Endothelial cell of hepatic sinusoid (primary cell): Measurements from ENCODE around the gene CSKMT.
"Not testable (repeated sequence)": the region's sequence is repeated elsewhere in the genome, so short reads cannot be mapped to it uniquely, and the experiment has no call there.

Experiments used
- in situ Hi-C: cut with HindIII; loops from 2 replicates; pipeline ENCODE4 v1.10.0; 2017; ENCODE audit warnings: low sequenced_read_pairs

Gene CSKMT, protein sequence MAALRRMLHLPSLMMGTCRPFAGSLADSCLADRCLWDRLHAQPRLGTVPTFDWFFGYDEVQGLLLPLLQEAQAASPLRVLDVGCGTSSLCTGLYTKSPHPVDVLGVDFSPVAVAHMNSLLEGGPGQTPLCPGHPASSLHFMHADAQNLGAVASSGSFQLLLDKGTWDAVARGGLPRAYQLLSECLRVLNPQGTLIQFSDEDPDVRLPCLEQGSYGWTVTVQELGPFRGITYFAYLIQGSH

DNA sequence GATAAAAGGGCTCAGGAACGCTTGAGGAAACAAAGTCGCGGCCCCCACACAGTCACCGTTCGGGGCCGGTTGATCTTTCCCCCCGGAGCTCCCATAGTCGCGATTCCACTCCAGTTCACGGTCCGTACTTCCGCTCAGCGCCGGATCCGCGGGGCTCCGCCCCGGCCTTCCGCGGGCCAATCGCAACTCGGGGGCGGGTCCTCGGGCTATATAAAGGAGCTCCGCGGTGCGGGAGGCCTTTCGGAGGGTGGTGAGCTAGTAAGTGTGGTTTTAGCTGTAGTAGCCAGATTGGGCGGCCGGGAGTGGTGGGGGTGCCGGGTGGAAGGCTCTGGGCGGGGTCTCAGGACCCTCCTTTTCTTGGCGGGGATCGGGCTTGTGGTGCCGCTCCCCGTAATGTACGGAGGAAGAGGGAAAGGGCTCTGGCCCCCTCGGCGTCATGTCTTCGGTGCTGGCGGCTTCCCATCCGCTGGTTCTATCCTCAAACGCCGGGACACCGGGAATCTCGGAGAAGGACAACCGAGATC is at the start of gene CSKMT, which contains the start of gene C11orf98:
Gene CSKMT (plus strand): TSS at position 238 of the 524 bp plus-strand sequence. CDS start 568 bp downstream, outside the sequence.
Gene C11orf98 (minus strand): TSS at position 136 of the 524 bp plus-strand sequence. CDS start 41 bp downstream, at position 95.
- in situ Hi-C loops = no loop called here

DNA sequence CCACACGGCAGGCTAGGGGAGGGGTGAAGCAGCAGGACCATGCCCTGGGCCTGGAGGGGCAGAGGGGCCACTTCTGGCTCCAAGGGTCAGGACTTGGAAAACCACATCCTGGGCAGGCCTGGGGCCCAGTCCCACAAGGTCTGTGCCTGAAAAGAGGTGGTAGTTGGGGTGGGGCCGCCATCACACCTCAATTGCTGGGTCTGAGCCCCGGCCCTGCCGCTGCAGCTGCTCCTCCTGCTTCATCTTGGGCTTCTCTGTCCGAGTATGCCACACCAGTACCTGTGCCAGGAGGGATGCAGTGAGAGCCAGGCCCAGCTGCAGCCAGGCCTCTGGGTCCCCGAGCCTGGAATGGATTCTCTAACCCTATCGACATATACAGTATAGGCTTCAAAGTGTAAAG is 49.6 kb upstream of the CSKMT start:
- in situ Hi-C loops = no loop called here

DNA sequence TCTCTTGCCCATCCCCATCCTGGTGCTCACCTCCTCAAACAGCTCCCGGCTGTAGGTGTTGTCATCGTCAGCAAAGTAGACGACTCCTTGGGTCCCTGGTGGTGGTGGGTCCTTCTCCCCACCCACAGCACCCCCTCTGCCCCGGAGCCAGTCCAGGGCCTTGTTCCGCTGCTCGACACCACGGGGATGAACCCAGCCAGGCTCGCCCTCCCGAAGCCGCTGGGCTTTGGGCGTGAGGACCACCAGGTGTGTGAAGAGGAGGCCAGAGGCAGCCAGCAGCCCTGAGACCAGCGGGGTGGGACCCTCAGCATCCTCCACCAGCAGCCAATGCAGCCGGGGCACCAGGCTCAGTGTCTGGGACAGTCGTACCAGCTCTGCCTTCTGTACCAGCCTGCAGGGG is 48.2 kb upstream of the CSKMT start:
- in situ Hi-C loops = not testable (repeated sequence)

DNA sequence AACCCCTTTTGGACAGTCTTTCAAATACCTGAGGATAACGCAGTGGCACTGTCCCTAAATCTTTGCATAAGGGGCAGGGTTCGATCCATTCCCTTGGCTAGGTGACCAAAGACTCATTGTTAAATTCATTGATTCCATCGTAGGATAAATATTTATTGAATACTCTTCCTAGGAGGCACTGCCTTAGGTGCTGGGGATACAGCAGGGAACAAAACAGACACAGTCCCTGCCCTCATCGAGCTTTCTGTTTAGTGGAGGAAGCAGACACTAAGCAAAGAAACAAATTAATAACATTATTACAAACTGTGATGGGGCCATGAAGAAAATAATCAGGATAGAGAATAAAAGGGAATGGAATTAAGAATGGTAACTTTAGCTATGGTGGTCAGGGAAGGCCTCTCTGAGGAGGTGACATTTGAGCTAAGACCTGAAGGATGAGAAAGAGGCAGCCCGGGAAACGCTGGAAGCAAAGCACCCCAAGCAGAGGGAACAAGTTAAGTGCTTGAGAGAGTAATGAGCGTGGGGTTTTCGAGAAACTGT is 44.0 kb upstream of the CSKMT start:
- in situ Hi-C loops = no loop called here

DNA sequence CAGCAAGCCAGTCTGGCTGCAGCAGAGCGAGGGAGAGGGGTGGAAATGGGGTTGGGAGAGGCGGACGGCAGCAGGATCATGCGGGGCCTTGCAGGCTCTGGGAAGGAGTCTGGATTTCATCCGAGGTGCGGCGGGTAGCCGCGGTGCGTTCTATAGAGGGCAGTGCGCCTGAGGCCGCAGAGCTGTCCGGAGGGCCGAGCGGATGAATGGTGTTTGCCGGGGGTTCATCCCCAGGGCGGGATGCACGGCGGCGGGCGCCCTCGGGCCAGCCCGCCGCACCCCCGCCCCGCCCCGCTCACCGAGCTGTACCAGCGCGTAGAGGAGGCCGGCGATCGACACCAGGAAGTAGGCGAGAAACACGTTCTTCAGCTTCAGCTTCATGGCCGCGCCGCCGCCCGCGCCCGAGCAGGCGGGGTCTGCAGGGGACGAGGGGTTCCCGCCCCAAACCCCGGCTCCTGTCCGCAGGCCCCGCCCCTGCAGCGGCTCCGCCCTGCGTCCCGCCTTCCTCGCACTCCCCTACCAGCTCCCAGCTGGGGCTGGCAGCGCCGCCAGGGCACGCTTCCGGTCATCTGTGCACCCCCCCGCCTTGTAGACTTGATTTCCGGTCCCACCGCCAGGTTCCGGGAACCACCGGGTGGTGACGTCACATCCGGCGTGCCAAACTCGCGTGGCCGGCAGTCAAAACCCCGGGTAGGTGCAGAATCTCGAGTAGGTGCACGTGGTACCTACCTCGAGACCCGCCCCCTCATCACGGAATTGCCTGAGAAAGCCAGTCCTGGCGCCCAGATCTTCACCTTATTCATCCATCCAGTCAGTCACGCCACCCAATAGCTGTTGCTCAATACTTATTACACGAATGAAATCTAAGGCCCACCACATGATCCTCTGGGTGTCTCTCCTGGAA is 43.3 kb upstream of the CSKMT start, which contains the start of gene B3GAT3:
Gene B3GAT3 (minus strand): TSS at position 420 of the 904 bp plus-strand sequence. CDS start 39 bp downstream, at position 381.
- in situ Hi-C loops = no loop called here

DNA sequence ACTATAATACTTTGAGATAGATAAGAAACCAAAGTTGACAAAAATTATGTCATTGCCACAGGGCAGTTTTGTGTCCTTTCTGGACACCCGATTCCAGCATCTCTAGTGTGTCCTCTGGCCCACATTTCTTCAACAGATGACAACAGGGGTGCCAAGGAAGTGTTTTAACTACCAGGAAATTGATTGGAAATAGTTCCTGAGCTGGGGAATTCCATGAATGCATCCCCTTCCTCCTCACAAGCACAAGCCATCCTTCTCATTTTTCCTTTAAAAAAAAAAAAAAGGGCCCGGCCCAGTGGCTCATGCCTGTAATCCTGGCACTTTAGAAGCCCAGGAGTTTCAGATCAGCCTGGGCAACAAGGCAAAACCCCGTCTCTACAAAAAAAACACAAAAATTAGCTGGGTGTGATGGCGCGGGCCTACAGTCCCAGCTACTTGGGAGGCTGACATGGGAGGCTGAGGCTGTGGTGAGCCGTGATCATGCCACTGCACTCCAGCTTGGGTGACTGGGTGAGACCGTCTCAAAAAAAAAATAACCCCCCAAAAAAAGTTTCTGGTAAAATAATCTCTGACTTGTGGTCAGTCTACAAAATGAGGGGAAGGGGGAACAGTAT is 42.5 kb upstream of the CSKMT start:
- in situ Hi-C loops = no loop called here

DNA sequence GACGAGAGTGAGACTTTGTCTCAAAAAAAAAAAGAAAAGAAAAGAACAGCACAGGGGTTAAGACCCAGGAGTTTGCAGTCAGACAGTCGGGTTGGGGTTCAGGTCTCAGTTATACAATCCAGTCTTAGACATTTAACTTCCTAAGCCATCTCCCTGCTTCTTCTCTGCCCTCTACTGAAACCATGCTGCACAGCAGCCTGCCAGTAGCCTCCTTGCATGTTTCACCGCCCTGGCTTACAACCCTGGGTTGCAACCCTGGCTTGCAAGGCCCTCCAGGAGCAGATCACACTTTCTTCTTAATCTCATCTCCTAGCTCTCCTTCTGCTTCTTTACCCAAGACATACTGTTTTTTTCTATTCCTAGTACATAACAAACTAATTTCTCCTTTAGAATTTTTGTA is 37.4 kb upstream of the CSKMT start:
- in situ Hi-C loops = no loop called here

DNA sequence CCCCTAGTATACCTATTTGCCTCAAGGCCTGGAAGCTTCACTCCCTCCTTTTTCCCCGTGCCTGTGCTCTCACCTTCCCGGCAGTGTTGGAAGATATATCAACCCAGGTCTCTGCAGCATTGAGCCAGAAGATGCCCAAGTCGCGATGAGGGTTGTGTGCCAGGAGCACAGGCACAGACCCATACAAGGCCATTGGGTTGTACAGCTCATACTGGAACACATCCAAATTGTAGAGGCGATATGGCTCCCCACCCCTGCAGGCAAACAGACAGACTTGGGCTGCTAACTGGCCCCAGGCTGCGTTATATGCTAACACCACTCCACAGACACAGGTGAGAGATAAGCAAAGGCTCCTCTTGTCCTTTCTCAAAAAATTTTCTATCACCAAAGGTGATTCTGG is 32.6 kb upstream of the CSKMT start:
- in situ Hi-C loops = loop anchor here (10.0 kb wide), 3 partner anchors 48 to 208 kb away; no protein-coding TSS in a partner anchor

DNA sequence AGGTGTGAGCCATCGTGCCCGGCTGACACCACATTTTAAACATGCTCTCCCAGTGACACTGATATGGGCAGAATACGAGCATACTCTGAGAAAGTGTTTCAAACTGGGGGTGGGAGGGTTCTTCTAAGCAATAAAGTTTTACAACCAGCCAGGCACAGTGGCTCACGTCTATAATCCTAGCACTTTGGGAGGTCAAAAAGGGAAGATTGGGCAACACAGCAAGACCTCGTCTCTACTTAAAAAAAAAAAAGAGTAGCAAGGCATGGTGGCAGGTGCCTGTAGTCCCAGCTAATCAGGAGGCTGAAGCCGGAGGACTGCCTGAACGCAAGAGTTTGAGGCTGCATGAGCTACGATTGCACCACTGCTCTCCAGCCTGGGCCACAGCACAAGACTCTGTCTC is 20.9 kb upstream of the CSKMT start:
- in situ Hi-C loops = no loop called here

DNA sequence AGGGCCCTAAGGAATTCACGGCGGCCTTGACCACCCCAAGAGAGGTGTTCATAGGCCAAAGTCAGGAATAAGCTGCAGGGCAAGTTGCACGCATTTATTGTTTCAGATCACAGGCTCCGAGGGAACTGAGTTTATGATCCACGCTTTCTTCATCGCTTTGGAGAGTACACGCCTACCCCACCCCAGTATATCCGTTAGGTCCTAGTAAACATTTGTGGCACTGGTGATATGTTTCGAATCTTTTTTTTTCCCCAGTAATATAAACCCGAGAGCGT is 19.5 kb upstream of the CSKMT start:
- in situ Hi-C loops = no loop called here

DNA sequence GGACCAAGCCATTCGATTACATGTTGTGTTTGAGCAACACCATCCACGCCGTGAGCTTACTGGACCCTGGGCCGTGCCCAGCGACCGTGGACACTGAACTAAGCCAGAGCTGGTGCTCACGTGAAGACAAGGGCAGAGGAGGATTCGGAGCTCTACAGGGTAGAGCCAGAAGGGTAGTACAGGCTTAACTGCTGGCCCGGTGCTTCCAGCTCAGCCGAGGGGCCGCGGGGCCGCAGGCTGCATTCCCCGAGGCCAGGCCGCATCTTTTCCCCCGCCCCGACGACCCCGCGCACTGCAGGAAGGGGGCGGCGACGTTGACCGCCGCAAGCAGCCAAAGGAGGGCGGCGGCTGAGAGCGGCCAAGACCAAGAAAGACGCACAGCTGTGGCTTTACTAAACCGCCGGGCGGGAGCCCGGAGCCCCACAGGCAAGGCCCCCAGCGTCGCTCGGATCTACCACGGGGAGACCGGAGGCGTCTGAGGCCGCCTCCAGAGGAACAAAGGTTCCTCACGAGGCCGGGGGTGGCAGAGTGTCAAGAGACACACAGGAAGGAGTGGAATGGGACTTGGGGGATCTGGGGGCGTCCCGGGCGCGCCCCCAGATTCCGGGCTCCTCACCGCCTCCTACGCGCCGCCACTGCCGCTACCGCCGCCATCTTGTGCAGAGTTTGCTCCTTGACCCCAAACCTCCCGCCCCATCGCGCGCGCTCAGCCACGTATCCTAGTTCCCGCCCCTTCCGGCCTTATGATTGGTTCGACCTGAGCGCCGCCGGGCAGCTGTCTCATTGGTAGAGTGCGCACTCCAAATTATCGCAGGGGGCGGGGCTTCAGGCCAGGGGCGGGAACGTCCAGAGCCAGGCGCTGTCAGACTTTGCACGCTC is 18.9 kb upstream of the CSKMT start, which contains the start of gene GANAB:
Gene GANAB (minus strand): TSS at position 668 of the 879 bp plus-strand sequence. CDS start 14 bp downstream, at position 654.
- in situ Hi-C loops = no loop called here

DNA sequence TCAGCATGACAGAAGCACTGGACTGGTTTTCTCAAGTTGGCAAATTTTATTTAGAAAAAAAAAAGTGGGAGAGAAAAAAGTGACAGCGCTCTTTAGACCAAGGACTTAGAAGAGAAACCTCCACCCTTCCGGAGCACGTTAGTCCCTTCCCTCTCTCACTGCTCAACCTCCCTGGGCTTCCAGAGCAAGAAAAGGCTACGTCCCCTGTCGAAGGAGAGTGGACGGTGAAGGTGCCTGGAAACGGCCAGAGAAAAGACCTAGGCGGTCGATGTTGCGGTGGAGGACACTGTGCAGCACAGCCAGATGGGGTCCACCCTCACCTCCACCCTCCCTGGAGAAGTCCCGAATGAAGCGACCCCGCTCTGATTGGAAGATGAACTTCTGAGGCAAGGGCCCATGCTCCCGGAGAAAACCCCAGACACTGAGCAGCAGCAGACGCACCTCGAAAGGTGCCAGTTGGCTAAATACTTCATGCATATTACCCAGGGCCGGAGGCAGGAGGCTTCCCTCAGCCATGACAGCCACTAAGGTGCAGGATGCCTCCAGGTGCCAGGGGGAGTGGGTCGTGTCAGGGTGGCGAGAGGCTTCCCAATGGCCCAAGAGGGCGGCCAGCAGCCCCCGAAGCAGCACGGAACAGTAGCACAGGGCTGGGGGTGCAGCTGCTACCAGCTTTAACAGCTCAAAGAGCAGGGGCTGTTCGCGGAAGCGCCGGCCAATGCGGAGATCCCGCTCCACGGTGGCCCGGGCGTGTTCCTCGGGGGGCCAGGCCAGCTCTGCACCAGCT is 18.1 kb upstream of the CSKMT start:
- in situ Hi-C loops = no loop called here

DNA sequence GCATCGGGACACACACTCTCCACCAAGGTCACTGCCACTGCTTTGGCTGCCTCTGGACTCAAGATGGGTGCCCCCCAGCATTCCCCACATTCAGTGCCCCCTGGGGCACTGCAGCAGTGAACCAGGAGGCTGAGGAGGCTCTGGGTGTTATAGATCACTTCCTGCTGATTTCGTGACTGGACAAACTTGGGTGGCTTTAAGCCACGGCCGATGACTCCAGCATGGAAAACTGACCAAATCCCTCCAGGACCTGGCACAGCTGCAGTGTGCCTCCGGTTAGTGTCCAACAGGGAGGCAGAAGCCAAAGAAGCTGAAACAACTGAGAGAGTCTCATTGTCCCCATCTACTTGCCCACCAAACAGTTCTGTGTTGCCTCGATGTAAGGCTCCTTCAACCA is 17.5 kb upstream of the CSKMT start:
- in situ Hi-C loops = no loop called here

DNA sequence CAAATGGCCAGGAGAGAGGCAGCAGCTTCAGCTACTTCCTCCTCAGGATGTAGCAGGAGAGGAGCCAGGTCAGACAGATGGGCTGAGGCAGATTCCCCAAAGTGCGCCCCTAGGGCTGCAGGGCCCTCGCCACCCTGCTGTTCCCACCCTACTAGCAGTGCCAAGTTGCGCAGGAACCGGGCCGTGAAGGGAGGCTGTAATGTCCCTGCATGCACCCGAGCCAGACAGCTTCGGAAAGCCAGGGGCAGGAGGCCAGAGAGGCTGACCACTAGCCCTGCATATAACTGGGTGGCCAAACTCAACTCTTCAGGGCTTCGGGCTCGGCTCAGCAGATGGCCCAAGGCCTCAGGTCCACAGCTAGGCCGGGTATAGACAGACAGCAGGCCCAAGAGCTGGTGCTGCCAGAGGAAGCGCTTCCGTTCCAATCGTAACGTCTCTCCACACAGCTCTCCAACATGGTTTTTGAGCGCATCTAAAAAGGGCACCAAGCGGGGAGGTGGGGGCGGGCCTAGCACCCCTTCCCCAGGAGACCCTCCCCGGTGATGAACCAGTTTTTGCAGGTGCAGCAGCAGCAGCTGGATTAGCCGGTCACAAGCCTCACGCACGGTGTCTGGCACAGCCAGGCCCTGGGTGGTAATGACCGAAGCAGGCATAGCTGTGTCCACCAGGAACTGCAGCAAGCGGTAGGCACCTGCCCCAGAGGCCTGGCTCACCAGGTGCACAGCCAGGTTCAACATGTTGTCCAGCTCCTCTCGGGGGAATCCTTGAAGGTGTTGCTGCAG is 16.7 kb upstream of the CSKMT start:
- in situ Hi-C loops = no loop called here

DNA sequence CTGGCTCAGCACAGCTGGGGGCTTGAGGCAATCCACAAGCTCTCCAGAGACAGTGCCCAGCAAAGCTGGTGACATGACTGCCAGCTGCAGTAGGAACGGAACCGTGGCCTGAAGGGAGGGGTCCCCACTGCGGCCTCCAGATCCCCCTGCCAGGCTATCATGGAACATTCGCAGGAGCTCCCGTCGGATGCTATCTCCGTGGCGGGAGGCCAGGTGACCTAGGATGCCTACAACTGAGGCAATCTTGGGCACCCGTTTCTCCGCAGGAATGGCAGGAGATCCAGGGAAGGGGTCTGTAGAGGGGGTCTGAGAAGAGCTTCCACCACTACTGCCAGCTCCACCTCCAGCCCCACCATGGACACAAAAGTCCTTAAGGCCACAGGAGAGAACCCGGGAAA is 16.1 kb upstream of the CSKMT start:
- in situ Hi-C loops = no loop called here

DNA sequence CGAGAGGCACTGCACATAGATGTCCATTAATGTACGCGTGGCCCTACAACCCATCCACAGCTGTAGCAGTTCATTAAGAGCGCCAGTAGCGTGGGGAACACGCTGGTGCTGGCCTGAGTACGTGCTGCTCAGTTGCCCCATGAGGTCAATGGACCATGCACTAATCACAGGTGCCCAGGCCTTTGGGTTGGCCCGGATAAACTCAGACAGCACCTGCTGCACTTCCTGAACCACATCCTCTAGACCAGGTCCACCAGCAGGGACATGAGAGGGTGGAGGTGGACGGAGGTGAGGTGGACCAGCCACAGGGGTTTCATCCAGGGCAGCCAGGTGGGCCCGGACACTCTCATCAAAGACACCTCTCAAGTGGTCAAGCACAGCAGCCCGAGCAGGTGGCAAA is 15.6 kb upstream of the CSKMT start:
- in situ Hi-C loops = no loop called here

DNA sequence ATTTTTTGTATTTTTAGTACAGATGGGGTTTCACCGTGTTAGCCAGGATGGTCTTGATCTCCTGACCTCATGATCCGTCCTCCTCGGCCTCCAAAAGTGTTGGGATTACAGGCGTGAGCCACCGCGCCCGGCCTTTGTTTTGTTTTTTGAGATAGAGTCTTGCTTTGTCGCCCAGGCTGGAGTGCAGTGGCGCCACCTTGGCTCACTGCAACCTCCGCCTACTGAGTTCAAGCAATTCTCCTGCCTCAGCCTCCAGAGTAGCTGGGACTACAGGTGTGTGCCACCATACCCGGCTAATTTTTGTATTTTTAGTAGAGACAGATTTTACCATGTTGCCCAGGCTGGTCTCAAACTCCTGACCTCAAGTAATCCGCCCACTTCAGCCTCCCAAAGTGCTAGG is 14.8 kb upstream of the CSKMT start:
- in situ Hi-C loops = not testable (repeated sequence)

DNA sequence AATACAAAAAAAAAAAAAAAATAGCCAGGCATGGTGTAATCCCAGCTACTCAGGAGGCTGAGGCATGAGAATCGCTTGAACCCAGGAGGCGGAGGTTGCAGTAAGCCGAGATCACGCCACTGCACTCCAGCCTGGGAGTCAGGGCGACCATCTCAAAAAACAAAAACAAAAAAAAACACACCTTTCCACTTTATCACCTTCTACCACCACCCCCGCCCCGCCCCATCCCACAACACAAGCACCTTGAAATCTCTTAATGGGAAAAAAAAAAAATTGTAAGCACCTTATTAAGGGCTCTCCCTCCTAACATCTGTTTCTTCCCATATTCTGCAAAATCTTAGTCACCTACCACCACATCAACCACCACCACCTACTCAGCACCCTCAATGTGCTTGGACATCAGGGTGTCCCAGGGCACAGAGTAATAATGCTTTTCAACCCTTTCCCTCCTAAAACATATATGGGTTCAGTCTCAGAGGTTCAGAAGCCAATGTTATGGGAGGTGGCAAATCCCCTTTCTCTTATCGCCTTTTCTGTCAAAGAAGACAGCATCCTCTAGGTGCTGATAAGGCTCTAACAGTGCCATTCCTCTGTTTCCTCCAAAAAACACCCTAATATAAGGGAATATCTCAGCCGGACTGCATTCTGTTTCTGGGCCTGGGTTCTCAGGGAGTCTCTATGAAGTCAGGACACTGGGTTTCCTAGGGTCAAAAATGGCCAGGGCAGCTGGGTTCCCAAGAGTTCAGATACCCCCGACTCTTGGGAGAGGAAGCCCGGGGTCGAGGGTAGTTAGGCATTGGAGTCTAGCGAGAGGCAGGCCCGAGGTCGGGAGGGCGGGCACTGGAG is 12.7 kb upstream of the CSKMT start:
- in situ Hi-C loops = no loop called here
